Caki2 (cell line): ENCODE data around the gene ARSG. TPM values are rescaled to one million over a fixed set of nuclear protein-coding genes. Genes with fewer than 3 reads are reported as not detected.
"Not testable (repeated sequence)": the region's sequence is repeated elsewhere in the genome, so short reads cannot be mapped to it uniquely, and the experiment has no call there.

Experiments used
- DNase-seq: peaks from one replicate; pipeline ENCODE4 v3.0.0-alpha.2; 2015; ENCODE audit warnings: low read depth
- in situ Hi-C: cut with HindIII; loops from 2 replicates; pipeline ENCODE4 v1.10.0; 2016; ENCODE audit warnings: low sequenced_read_pairs, low pct_unique_long_range_greater_than_20kb, mixed read lengths
- total RNA-seq: library from RNA; depleted of rRNA; stranded (reverse); fragments of >200 nt; shearing (Covaris generic); gene quantifications from 2 replicates; pipeline ENCODE4 v1.2.3, GENCODE V29; 2014; ENCODE audit warnings: low replicate concordance

ARSG gene
- total RNA-seq, 1 experiment from 2014 or later, result 0.41 TPM

DNA sequence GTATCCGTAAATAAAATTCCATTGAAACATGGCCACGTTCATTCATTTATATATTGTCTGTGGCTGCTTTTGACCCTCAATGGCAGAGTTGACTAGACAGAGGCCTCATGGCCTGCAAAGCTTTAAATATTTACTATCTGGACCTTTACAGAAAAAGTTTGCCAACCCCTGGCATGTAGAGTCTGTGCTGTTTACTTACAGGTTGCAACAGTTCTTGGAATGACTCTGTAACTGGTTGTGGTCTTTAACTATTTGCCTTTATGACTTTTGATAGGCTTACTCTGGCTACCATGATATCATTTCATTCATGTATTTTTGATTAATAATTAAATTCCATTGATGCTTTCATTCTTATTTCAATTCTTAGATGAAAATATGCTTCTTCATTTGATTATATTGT, 25.5 kb upstream of the ARSG start:
- in situ Hi-C loops, DNase-seq: not testable (repeated sequence)

DNA sequence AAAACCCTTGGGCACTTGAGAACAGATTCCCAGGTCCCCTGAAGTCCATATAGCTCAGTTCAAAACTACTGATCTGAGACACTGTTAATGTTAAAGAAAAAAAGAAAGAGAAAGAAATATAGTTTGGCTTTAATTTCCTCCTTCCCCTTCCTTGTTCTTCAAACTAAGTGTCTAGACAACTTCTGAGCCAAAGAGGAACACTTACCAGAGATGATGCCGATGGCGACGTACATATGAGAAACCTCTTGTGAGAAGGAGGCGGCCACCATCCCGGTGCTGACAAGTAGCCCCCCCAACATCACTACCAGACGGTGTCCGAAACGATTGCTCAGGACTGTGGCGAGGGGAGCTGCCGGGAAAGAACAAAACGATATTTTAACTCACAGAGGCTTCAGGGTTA, 17.6 kb upstream of the ARSG start:
- in situ Hi-C loops, result no loop called here

DNA sequence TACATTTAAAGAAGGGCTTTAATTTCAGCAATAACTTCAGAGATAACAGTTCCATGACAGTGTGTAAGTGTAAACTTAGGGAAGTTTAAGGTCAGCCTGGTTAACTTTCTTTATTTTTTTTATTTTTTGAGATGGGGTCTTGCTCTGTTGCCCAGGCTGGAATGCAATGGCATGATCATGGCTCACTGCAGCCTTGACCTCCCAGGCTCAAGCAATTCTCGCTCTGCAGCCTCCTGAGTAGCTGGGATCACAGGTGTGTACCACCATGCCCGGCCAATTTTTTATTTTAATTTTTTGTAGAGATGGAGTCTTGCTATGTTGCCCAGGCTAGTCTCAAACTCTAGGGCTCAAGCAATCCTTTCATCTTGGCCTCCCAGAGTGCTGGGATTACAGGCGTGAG, 15.0 kb upstream of the ARSG start:
- DNase-seq, in situ Hi-C loops: not testable (repeated sequence)

More for the DNA sequence above, 17.6 kb upstream of the ARSG start:
- no peak for DNase-seq

DNA sequence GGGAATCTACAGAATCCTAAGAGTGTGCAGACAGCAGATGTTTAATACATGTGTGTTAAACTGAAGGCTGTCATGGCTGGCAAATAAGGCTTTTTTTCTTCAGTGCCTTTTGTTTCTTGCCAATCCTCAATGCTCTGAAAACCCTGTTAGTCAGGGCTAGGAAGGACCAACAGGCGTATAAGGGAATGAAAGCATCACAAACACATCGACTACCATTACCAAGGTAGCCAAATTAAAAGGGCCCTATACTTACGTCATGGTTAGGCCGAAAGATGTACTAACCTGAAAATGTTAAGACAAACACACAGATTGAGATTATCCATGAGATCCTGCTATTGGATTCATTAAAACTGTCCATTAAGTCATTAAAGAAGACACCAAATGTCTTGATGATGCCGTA, 13.5 kb upstream of the ARSG start:
- no peak for DNase-seq
- in situ Hi-C loops, result no loop called here

DNA sequence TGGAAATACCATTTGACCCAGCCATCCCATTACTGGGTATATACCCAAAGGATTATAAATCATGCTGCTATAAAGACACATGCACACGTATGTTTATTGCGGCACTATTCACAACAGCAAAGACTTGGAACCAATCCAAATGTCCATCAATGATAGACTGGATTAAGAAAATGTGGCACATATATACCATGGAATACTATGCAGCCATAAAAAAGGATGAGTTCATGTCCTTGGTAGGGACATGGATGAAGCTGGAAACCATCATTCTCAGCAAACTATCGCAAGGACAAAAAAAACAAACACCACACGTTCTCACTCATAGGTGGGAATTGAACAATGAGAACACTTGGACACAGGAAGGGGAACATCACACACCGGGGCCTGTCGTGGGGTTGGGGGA, 9.3 kb upstream of the ARSG start:
- in situ Hi-C loops, DNase-seq: not testable (repeated sequence)

DNA sequence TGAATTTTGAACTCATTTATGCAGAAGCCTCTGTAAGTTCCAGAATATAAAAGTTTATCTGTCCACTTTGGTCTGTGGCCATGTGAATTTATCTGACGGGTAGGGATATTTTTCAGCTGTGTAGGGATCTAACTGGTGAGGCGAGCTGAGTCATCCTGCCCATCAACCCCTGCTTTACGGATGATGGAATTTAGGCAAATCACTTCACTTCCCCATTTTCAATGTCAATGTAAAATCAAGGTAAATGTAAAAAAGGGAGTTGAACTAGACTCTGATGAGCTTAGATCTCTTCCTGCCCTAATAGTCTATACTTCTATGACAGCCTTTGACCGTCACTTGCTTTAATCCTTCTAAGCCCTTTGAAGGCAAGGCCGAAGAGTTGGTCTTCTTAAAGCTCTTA, 2.9 kb upstream of the ARSG start:
- no peak for DNase-seq
- in situ Hi-C loops, result no loop called here

DNA sequence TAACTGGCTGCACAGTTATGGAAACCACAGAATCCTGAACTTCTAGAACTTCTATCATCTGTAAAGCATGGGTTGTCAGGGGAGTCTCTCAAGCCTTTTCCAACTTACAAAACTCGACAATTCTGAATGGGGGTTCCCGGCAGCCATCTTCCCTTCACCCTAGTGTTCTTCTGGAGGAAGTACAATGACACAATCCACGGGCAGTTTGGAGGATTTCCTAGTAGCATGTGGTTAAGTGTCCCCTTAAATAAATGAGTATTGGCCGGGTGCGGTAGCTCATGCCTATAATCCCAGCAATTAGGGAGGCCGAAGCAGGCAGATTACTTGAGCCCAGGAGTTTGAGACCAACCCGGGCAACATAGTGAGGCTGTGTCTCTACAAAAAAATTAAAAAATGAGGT, 2.5 kb upstream of the ARSG start:
- in situ Hi-C loops, result no loop called here
- DNase-seq, result no peak

DNA sequence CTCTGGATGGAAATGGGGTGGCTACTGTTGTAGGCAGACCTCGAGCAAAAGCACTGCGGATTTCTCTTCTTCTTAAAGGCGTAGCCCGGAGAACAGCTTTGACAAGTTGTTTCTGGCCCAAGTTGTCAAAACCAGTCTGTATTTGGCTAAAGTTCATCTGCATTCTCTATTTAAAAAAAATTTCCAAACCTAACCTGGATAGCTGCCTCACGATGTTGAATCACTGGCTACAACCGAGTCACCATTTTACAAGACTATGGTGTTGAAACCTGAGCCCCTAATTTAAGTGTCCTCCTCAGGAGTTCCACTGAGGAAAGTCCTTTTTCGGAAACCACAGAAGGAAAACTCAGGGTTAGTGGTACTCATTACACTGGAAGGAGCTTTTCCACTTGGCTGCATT, 1.8 kb upstream of the ARSG start:
- in situ Hi-C loops, result no loop called here
- DNase-seq, result no peak

DNA sequence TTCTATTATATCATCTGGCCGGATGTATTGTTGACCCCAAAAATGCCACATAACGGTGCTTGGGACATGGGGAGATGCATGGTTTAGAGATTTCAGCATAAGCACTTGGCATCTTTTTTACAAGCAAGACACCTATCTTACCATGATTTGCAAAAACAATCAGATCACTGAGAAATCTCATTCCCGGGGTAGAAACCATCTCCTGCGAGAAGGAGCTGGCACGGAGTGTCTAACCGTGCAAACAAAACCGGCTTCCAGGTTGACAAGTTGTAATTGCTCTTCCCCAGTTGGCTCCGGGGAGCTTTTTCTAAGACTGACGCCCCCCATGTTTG, 1.4 kb upstream of the ARSG start:
- DNase-seq, result no peak
- in situ Hi-C loops, result no loop called here

DNA sequence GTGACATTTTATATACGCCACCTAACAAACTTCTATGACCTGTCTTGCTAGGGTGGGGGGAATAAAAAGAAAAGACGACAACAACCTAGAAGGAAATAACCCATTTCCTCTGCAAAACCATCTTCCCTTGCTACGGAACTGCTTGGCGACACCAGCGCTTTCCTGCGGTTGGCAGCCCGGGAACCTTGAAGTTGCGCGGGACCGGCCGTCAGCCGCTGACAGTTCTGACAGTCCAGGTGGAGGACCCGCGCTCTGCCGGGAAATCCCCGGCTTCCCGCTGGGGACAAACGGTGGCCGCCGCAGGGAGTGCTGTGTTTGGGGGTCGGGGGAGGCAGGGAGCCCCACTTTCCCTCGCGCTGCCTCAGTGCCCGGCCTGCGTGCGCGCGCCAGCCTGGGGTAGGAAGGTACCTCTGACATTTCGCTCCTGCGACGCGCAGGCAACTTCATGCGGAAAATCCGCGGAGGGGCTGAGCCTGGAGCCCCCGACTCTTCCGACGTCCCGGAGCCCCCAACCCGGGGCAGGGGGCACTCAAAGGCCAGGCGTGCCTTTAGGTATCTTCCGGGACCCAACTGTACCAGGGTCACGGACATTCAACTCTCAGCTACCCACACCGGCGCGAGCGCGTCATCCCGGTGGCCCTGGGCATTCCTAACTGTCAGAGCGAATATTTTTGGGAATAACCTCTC, 884 bp upstream of the ARSG start:
- peak; percentile 36 for DNase-seq
- in situ Hi-C loops, result no loop called here

DNA sequence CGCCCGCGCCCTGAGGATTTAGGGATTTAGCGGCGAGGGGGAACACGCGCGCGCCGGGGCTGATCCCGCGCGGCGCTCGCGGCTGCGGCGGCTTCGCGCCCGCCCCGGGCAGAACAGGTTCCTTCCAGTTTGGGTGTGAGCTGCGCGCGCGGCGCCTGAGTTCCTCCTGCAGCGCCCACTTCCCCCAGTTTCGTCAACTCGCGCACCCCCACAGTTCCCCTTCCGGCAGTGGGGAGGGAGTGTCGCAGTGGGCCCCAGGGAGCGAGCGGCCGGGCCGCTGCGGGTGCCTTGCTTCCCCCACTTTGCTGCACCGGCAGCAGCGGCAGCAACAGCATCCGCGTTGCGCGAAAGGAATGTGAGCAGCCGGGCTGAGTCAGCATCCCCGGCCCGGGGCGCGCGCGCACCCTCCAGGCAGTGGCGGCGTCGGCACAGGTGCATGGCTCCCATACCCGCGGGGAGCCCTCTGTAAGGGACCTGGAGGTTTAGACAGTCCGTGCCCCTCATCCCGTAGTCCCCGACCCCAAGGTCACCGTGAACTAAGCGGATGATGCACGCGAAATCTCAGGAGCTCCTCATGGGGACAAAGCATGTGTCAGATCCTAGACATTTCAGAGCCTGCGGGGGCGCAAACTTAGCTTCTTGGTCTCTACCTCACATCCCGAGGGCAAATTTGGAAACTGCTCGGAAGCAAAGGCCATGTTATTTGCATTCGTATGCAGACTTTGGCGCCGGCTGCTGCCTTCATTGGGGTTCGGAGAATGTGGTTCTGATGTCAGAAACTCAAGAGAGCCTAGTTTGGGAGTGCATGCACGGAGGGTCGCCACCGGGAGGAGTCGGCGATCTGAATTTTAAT, 767 bp downstream of the ARSG start:
- in situ Hi-C loops, result no loop called here
- peak; percentile 74 for DNase-seq

DNA sequence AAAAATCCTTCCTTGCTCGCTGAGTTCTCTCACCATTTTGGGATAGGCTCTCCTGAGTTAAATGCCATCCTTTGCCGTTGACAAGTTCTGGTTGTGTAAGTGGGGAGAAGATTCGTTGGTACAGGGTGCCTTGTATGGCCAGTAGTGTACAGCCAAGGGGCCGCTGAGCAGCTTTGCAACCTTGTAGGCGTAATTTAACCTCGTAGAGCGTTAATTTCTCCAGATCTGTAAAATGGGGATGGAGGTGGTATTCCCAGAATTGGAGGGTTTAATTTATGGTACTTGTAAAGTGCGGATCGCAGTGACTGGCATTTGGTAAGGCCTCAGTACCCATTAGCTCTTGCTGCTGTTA, 1.4 kb downstream of the ARSG start:
- DNase-seq, result no peak
- in situ Hi-C loops, result no loop called here

DNA sequence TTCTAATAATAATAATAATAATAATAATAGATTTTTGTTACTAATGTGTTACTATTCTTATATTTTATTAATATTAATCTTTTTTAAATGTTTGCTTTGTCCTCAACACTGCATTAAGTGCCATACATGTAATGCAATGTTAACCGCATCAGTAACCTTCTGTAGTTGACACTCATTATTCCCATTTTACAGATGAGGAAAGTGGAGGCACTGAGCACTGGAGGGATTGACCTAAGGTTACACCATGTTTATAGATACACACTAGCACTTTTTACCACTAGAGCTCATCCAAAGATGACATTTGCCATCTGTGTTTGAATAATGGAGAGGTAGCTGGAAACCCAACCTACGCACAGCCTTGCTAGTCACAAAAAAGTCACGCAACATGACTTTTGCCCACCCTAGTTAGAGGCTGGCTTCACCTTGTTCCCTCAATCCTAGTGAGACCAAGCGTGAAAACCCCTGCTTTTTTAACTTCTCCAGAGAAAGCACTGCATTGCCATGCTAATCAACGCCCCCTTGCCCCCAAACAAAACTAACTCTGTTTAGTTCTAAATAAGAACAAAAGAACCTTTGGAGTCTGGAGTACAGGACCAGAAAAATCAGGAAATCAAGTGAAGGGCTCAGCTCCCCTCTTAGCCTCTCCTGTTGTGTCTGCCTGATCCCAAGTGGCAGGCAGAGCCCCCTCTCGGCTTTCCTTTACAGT, 2.3 kb downstream of the ARSG start:
- in situ Hi-C loops, result no loop called here
- DNase-seq, result no peak

DNA sequence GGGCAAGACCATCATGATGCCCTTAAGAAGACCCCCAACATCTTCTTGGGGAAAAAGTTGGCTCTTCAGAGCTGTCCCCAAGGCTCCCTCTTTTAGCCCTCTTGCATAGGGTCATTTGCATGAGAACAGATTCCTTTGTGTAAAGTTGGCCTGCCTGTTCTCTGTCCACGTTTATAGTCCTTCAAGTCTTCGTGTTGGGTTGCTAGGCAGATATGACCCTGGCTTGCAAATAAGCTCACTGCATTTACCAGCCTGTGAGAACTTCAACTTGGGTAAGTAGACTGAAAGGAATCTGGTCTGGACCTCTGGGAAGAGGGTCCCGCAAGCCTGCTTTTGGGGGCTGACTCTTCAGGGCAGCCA, 2.9 kb downstream of the ARSG start:
- DNase-seq, result no peak
- in situ Hi-C loops, result no loop called here

DNA sequence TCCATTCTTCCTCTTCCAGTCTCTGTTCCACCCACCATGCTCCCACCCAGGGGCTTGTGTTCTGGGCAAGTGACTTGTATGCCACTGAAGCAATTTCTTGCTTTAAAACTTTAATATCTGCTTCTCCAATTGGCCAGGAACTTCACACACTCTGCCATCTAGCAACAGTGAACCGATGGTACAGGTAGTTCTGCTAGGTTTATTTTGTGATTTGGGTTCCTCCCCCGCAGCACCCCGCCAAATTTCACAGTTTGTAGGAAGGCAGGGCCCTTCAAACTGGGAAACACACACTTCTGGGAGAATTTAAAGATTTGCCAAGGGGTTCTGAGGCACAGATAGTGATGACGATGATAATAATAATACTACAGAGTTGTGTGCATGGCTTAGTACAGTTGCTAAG, 3.3 kb downstream of the ARSG start:
- in situ Hi-C loops, result no loop called here
- DNase-seq, result no peak

DNA sequence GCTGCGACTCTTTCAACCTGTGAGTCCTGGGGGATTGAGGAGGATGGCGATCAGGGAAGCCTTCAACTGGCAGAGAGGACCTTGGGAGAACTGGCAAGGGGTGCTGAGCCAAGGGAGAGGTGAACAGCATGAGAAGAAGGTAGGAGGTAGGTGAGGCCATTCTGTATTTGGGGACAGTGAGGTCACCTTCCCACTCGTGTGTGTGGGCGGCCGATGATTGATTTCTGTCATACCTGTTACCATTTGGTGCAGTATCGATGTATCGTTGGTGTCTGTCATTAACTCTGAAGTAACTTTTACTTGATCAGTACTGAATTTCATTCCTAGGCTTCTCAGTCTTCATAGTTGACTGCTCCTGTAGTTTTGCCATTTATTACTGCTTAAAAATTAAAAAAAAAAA, 3.8 kb downstream of the ARSG start:
- in situ Hi-C loops, result no loop called here
- no peak for DNase-seq

DNA sequence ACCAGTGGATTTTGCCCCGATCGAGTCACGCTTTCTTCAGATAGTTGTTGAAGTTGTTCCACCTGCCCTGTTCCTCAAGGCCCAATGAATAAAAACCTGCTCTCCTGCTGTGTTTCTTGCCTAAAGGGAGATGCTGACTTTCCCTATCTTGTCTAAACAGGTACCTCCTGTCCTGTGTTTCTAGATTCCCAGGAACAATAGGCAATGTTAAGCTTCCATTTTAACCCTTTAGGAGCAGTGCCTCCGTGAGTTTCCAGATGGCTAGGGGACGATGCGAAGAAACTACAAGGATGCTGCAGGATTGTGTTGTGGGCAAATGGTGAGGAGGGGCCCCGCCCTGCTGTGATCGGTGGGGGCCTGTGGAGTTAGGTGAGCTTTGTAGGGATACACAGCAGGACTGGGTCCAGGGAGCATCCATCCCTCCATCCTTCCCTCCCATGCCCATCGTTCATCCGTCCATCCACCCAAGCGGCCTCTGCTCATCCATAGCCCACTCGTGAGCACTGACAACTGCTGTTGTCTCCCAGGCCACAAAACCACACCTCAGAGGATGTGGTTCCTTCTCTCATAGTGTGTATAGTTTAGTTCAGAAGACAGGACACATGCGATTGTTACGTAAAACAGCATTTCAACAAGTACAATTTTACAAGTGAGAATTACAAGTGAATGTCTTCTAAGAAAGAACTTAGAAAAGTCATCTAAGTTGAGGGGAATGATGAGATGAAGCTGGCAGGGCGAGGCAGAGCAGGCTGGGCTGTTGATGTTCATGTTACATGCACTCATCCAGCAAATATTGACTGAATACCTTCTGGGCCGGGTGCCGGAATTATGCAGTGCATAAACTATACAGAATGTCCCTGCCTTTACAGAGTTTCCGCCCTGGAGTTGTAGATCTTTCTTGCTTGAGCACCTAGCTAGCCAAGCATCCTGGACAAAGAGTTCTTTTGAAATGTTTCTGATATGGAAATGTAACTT, 5.2 kb downstream of the ARSG start:
- no peak for DNase-seq
- in situ Hi-C loops, result no loop called here

DNA sequence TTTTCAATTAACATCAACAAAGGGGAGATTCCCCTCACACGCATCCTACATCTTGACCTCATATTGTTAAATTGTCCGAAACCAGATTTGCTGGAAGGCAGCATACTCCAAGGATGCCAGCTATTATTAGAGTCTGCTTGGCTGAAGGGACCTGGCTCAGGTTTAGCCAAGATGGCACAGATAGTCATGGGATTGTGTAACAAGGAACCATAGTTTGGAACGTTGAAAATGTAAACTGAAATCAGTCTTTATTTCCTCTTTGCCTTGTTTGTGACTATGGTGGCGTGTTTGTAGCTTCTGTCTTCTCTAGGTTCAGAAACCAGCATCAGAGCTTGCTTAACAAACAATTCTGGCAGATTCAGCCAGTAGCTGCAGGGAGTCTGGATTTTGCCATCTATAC, 5.9 kb downstream of the ARSG start:
- no peak for DNase-seq
- in situ Hi-C loops, result no loop called here
